GM19372 (cell line): ENCODE measurements around the gene MARCHF10.

Experiments used
- ATAC-seq: cut with Tn5 transposase; IDR thresholded peaks from one replicate; pipeline ENCODE4 v1.9.1; 2021; ENCODE audit warnings: mild to moderate bottlenecking, low read depth, moderate library complexity; ENCODE audit not compliant: unreplicated experiment

The MARCHF10 gene

DNA sequence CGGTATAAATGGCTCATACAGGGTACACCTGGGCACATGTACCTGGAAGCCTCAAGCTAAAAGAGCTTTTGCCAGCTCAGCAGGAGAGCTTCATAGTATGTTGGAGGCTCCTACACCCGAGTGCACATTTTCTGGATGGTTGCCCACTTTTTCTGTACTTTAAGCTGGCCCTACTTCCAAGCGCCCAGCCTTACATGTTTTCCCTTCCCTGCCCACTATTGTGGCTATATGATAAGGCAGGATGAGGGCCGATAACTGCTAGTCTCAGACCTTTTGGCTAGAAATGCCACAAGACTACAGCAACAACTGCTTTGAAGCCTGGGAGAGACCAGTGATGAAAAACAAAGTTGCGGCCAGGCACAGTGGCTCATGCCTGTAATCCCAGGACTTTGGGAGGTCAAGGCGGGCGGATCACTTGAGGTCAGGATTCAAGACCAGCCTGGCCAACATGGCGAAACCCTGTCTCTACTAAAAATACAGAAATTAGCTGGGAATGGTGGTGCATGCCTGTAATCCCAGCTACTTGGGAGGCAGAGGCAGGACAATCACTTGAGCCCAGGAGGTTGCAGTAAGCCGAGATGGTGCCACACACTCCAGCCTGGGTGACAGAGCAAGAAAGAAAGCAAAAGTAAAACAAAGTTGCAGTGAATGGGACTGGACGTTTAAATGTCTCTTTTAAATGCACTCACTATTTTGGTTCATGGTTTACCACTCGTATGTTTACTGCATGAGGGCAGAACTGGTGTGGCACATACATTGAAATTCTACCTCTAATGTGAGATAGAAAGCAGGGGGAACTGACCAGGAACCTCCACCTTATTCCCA lies 14.2 kb upstream of the MARCHF10 start:
- no peak for ATAC-seq

DNA sequence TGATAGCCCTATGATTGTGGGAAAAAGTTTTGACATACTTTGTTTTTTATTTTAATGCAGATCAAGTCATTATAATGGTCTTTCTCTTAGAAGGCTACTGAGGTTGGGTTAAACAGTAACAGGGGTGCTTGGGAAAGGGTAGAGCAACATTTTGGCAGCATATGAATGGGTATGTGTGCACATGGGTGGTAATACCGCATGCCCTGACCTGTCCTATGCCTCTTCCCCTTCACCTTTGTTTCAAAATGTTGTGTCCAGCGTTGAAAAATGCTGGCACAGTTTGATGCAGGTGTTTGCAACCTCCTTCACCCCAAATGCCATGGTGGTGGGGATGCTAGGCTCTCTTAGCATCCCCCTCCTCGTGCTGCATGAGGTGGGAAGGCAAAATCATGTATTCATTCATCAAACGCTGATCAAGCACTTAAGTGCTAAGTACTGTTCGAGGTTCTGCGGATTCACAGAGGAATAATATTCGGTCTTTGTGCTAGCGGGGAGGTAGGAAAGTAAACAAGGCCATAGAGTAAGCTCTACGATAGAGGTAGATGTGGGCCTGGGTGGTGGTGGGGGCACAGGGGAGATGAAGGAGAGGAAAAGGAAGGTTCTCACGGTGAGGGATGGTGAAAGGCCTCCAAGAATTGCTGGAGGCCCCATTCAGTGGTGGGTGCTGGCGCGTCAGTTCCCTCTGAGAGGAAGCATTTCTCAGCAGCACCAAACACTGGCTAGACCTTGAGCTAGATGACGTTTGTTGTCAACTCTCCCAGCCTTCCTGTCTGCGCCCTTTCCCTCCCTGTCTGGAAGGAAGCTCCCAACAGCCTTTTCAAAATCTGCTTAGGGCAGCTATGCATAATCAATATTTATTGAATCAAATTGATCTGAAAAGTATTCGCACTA lies 13.3 kb upstream of the MARCHF10 start:
- no peak for ATAC-seq

- no peak for ATAC-seq
These were observed 11.6 kb upstream of the MARCHF10 start for GRCh38 chr17:62819511-62820221.

DNA sequence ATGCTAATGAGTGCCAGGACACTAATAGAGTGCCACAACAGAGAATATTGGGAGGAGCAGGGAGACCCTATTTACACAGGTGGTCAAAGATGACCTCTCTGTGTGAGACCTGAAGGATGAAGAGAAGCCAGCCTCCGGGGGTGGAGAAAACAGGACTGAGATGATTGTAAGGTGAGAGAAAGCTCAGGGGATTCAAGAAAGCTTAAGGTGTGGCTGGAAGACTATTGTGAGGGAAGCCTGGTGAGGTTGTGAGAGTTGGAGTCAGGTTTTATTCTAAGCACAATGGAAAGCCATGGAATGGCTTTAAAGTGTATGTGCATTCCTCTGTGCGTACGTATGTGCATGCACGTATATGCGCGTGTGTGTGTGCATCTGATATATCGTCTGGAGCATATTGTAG lies 10.4 kb upstream of the MARCHF10 start:
- ATAC-seq, result no peak

DNA sequence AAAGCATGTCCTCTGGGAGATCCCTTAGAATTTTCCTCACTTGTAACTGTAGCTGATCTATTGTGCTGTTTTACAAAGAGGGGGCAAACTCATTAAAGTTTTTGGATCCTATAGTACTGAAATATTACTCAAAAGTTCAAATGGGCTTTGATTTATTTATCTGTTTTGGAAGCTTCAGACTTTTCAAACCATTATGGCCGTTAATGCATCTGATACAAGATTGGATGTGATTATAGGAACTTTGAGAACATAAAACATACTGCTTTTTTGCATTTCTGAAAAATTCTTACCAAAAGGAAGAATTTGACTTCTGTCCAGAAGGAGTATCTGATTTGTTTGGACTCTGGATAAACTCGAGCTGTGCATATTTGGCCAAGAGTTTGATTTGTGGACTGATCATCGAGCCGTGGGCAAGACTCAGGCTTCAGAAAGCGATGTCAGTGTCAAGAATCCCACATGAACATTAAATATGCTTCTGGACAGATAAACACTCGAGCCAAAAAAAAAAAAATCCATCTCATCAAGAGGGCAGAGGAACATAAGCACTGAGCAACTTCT lies 8.2 kb upstream of the MARCHF10 start:
- no peak for ATAC-seq

DNA sequence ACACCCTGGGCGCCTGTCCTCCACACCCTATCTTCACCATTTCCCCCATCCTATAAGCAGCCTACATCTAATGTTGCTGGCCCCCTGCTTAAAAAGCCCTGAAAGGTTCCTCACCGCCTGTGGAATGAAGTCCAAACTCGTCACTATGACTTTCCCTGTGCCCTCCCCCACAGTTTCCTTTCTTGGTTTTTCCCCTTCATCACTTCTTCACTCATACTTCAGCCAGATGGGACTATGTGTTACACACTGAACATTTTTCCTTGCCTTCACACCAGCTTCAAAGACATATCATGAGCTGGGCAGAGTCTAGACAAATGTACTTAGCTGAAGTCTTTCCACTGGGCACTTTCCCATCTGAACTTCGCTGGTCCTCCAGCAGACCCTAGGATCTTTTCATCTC lies 1.5 kb upstream of the MARCHF10 start:
- no peak for ATAC-seq

DNA sequence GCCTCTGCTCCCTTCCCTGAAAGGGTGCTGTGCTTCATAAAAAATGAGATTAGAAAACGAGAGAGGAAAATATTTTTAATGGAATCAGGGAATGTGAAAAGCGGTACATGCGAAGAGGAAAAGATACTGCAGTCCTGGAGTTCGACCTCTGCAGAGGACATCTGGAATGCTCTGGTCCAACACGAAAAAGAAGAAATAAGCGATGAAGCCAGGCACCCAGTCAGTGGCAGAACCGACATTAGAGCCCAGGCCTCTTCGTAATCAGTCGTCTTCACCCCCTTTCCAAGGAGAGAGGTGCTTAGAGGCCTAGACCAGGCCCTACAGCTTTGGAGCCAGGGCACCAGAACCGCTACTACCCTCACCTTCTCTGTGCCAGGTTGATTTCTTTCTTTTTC lies 459 bp upstream of the MARCHF10 start:
- no peak for ATAC-seq

- no peak for ATAC-seq
These were observed 2.9 kb downstream of the MARCHF10 start for GRCh38 chr17:62805234-62805633.

- no peak for ATAC-seq
These were observed 3.3 kb downstream of the MARCHF10 start for GRCh38 chr17:62804822-62805221.

DNA sequence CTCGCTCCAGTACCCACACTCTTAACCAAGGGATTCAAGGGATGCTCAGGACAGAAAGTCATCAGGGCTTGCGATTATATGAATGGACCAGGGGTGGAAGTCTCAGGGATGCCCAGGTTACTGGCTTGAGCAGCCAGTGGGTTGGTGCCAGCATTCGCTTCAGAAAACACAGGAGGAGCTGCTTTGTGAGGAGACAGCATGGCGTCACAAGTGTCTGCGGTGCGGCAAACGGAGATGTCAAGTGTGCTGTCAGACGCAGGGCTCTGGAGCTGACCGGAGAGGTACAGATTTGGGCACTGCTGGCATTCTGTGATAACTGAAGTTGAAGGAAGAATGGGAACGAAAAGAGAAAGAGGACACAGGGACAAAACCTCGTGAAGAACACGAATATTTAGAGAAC lies 4.1 kb downstream of the MARCHF10 start:
- ATAC-seq, result no peak

DNA sequence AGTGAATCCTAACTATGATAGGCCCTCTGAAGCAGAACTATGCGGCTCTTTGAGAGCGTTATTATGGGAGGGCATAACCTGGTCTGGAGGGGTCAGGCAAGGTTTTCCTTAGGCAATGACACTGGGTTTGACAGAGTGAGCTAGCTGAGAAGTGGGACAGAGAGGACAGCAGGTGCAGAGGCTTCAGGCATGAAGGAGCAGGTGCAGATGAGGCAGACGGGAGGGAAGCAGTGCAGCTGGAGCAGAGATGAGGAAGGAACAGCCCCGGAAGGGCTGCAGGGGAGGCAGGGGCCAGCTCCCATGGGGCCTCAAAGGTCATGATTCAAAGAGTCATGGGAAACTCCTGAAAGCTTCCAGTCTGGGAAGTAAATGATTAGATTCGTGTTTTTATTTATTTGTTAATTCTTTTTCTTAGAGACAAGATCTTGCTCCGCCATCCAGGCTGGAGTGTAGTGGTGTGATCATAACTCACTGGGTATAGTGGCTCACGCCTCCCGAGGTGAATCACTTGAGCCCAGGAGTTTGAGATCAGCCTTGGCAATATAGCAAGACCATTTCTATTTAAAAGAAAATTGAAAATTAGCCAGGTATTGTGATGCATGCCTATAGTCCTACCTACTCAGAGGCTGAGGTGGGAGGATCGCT lies 5.4 kb downstream of the MARCHF10 start:
- no peak for ATAC-seq

DNA sequence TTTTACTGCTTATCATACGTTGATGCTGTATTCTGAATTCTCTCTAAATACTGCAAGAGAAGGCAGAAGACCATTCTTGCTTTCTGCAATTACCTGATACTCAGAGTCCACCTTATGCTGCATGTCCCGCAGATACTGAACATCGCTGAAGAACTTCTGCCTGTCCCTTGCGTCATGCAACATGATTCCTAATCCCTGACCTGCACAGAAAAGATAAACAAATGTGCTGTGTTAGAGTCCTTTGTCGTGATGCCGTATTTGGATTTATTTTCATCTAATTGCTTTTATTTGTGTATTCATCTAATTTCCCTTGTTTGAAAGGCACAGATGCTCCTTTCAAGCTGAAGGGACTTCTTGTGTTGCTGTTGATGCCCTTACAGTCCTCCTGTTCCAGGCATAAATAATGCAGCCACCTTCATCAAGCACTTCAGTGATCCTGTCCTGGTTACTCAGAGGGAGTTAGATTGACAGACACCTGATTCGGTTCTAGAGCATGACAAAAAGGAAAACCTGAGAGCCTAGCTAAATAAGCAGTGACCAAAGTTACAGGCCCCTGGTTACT lies 6.5 kb downstream of the MARCHF10 start:
- ATAC-seq, result no peak

DNA sequence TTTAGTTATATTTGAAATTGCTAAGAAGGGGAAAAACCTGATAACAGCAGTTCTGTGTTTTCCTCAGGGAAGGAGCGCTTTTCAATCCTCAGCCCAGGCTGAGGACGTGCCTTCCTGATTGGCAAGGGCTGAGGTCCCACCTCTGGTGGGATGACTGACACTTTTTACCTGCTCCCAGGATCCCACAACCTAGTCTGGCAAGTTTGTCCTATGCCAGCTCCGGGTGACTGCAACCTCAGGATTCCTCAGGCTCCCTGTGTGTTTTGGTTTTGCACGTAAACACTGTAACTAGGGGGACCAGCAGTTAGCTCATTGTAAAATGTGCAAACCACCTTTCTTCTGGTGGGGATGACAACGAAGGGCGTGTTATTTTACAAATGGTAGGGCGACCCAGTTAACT lies 7.5 kb downstream of the MARCHF10 start:
- ATAC-seq, result no peak

DNA sequence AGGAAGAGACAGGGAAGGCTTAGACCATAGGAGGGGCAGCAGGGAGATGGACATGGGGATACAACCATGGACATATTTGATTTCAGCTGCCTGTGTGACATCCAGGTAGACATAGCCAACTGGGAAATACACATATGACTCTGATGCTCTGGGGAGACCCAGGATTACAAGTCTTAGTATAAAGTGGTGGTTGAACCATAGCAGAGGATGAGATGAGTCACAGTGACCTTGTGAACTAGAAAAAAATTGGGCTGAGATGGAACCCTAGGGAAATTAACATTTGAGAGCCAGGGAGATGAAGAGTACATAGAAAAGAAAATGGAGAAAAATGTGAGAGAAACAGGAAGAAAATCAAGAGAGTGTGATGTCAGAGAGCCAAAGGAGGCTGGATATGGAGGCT lies 10.2 kb downstream of the MARCHF10 start:
- no peak for ATAC-seq

DNA sequence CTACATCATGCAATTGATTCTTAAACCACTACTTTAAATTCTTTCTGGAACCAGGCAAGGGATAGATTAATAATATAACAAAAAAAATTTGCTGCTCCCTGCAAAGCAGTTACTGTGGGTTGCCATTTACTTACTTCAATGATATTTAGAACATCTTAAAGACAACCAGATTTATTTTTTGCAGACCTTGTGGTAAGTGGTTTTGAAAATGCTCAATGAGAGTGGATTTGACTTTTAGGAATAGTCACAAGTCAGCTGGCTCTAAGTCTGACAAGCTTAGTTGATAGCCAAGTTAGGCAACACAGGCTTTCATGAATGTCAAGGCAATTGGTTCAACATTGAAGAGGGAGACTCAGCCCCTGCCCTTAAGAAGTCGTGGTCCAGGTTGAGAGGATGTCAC lies 11.8 kb downstream of the MARCHF10 start:
- no peak for ATAC-seq

- ATAC-seq, result no peak
These were observed 13.5 kb downstream of the MARCHF10 start for GRCh38 chr17:62794666-62794971.

GRCh38 chr17:62793919-62794665 lies 14.0 kb downstream of the MARCHF10 start:
- ATAC-seq, result no peak

DNA sequence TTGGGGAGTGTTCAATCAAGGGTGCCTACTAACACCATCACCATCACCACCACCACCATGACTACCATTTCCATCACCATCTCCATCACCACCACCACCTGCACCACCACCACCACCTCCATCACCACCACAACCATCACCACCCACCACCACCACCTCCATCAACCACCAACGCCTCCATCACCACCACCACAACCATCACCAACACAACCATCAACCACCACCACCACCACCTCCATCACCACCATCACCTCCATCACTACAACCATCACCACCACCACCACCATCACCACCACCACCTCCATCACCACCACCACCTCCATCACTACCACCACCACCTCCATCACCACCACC lies 15.7 kb downstream of the MARCHF10 start:
- ATAC-seq, result no peak

- no peak for ATAC-seq
These were observed 16.2 kb downstream of the MARCHF10 start for GRCh38 chr17:62791767-62792446.
